ENCODE results near the gene CST4. TPM values are rescaled to one million over a fixed set of nuclear protein-coding genes. Genes with fewer than 3 reads are reported as not detected.
"Not testable (repeated sequence)": the region's sequence is repeated elsewhere in the genome, so short reads cannot be mapped to it uniquely, and the experiment has no call there.

Gene CST4
- polyA plus RNA-seq, 2 donors: not detected

GRCh38 chr20:23666698-23667097 is 22.1 kb downstream of the CST4 start:
- H3K4me1 ChIP-seq (ENCODE audit: control insufficient read depth in 2 of 2, insufficient read depth in 2 of 2, low read length in 1 of 2): peaks cover 0 to 2% of the 10 kb centered on the region in 2 donors
- H3K36me3 ChIP-seq (ENCODE audit: control insufficient read depth in 2 of 2, insufficient read depth in 2 of 2, low read length in 1 of 2): no peaks in the 10 kb centered on the region
- H3K27ac ChIP-seq (ENCODE audit: low read depth in 2 of 2, low read length in 1 of 2): no peak overlapping the region
- no peaks in the 10 kb centered on the region for H3K27me3 ChIP-seq (ENCODE audit: control insufficient read depth in 1 of 2, insufficient read depth in 2 of 2, low read length in 2 of 2)
- H3K9me3 ChIP-seq (ENCODE audit: control insufficient read depth in 2 of 2, insufficient read depth in 1 of 2, low read depth in 1 of 2, low read length in 1 of 2): peaks cover 0 to 2% of the 10 kb centered on the region in 2 donors
- no peak overlapping the region for H3K4me3 ChIP-seq (ENCODE audit: low read depth in 1 of 2, low read length in 2 of 2)
- WGBS, 2 donors: 61 to 65% methylated on average over 3 of the region's 3 CpGs

GRCh38 chr20:23666189-23666588 is 22.6 kb downstream of the CST4 start:
- Histone ChIP-seq H3K9me3 (ENCODE audit: control insufficient read depth in 2 of 2, insufficient read depth in 1 of 2, low read depth in 1 of 2, low read length in 1 of 2) (peaks cover 0 to 2% of the 10 kb centered on the region in 2 donors), H3K27ac (ENCODE audit: low read depth in 2 of 2, low read length in 1 of 2) (no peak overlapping the region), H3K4me1 (ENCODE audit: control insufficient read depth in 2 of 2, insufficient read depth in 2 of 2, low read length in 1 of 2) (peaks cover 0 to 2% of the 10 kb centered on the region in 2 donors), H3K27me3 (ENCODE audit: control insufficient read depth in 1 of 2, insufficient read depth in 2 of 2, low read length in 2 of 2) (no peaks in the 10 kb centered on the region), H3K4me3 (ENCODE audit: low read depth in 1 of 2, low read length in 2 of 2) (no peak overlapping the region), H3K36me3 (ENCODE audit: control insufficient read depth in 2 of 2, insufficient read depth in 2 of 2, low read length in 1 of 2) (no peaks in the 10 kb centered on the region)
- 88 to 94% methylated on average over 4 of the region's 4 CpGs for WGBS, 2 donors

GRCh38 chr20:23664954-23665353 is 23.9 kb downstream of the CST4 start:
- no peak overlapping the region for H3K27ac ChIP-seq (ENCODE audit: low read depth in 2 of 2, low read length in 1 of 2)
- H3K9me3 ChIP-seq (ENCODE audit: control insufficient read depth in 2 of 2, insufficient read depth in 1 of 2, low read depth in 1 of 2, low read length in 1 of 2): peaks cover 0 to 2% of the 10 kb centered on the region in 2 donors
- H3K36me3 ChIP-seq (ENCODE audit: control insufficient read depth in 2 of 2, insufficient read depth in 2 of 2, low read length in 1 of 2): no peaks in the 10 kb centered on the region
- H3K4me1 ChIP-seq (ENCODE audit: control insufficient read depth in 2 of 2, insufficient read depth in 2 of 2, low read length in 1 of 2): peaks cover 0 to 2% of the 10 kb centered on the region in 2 donors
- 94 to 95% methylated on average over 3 of the region's 3 CpGs for WGBS, 2 donors
- H3K4me3 ChIP-seq (ENCODE audit: low read depth in 1 of 2, low read length in 2 of 2): no peak overlapping the region
- H3K27me3 ChIP-seq (ENCODE audit: control insufficient read depth in 1 of 2, insufficient read depth in 2 of 2, low read length in 2 of 2): no peaks in the 10 kb centered on the region

- not testable (repeated sequence) for H3K27ac ChIP-seq (ENCODE audit: low read depth in 2 of 2, low read length in 1 of 2); H3K9me3 ChIP-seq (ENCODE audit: control insufficient read depth in 2 of 2, insufficient read depth in 1 of 2, low read depth in 1 of 2, low read length in 1 of 2); H3K36me3 ChIP-seq (ENCODE audit: control insufficient read depth in 2 of 2, insufficient read depth in 2 of 2, low read length in 1 of 2); H3K4me1 ChIP-seq (ENCODE audit: control insufficient read depth in 2 of 2, insufficient read depth in 2 of 2, low read length in 1 of 2); H3K4me3 ChIP-seq (ENCODE audit: low read depth in 1 of 2, low read length in 2 of 2); H3K27me3 ChIP-seq (ENCODE audit: control insufficient read depth in 1 of 2, insufficient read depth in 2 of 2, low read length in 2 of 2)
- WGBS, 2 donors: 74% methylated on average over 4 of the region's 4 CpGs
Observed at GRCh38 chr20:23664046-23664445, 24.8 kb downstream of the CST4 start.

- Histone ChIP-seq H3K27ac (ENCODE audit: low read depth in 2 of 2, low read length in 1 of 2) (no peak overlapping the region), H3K4me3 (ENCODE audit: low read depth in 1 of 2, low read length in 2 of 2) (no peak overlapping the region), H3K36me3 (ENCODE audit: control insufficient read depth in 2 of 2, insufficient read depth in 2 of 2, low read length in 1 of 2) (no peaks in the 10 kb centered on the region), H3K9me3 (ENCODE audit: control insufficient read depth in 2 of 2, insufficient read depth in 1 of 2, low read depth in 1 of 2, low read length in 1 of 2) (no peaks in the 10 kb centered on the region), H3K4me1 (ENCODE audit: control insufficient read depth in 2 of 2, insufficient read depth in 2 of 2, low read length in 1 of 2) (peaks cover 0 to 2% of the 10 kb centered on the region in 2 donors), H3K27me3 (ENCODE audit: control insufficient read depth in 1 of 2, insufficient read depth in 2 of 2, low read length in 2 of 2) (no peaks in the 10 kb centered on the region)
- 70 to 73% methylated on average over 6 of the region's 6 CpGs for WGBS, 2 donors
Observed at GRCh38 chr20:23663180-23663579, 25.7 kb downstream of the CST4 start.

- no peaks in the 10 kb centered on the region for H3K9me3 ChIP-seq (ENCODE audit: control insufficient read depth in 2 of 2, insufficient read depth in 1 of 2, low read depth in 1 of 2, low read length in 1 of 2)
- no peak overlapping the region for H3K27ac ChIP-seq (ENCODE audit: low read depth in 2 of 2, low read length in 1 of 2)
- H3K4me1 ChIP-seq (ENCODE audit: control insufficient read depth in 2 of 2, insufficient read depth in 2 of 2, low read length in 1 of 2): peaks cover 0 to 2% of the 10 kb centered on the region in 2 donors
- H3K36me3 ChIP-seq (ENCODE audit: control insufficient read depth in 2 of 2, insufficient read depth in 2 of 2, low read length in 1 of 2): no peaks in the 10 kb centered on the region
- 89 to 91% methylated on average over 9 of the region's 9 CpGs for WGBS, 2 donors
- no peak overlapping the region for H3K4me3 ChIP-seq (ENCODE audit: low read depth in 1 of 2, low read length in 2 of 2)
- H3K27me3 ChIP-seq (ENCODE audit: control insufficient read depth in 1 of 2, insufficient read depth in 2 of 2, low read length in 2 of 2): no peaks in the 10 kb centered on the region
Observed at GRCh38 chr20:23662276-23662870, 26.5 kb downstream of the CST4 start.

GRCh38 chr20:23661002-23661429 is 27.8 kb downstream of the CST4 start:
- H3K27me3 ChIP-seq (ENCODE audit: control insufficient read depth in 1 of 2, insufficient read depth in 2 of 2, low read length in 2 of 2): no peaks in the 10 kb centered on the region
- no peak overlapping the region for H3K27ac ChIP-seq (ENCODE audit: low read depth in 2 of 2, low read length in 1 of 2)
- no peaks in the 10 kb centered on the region for H3K36me3 ChIP-seq (ENCODE audit: control insufficient read depth in 2 of 2, insufficient read depth in 2 of 2, low read length in 1 of 2)
- 84 to 91% methylated on average over 6 of the region's 6 CpGs for WGBS, 2 donors
- no peaks in the 10 kb centered on the region for H3K9me3 ChIP-seq (ENCODE audit: control insufficient read depth in 2 of 2, insufficient read depth in 1 of 2, low read depth in 1 of 2, low read length in 1 of 2)
- H3K4me3 ChIP-seq (ENCODE audit: low read depth in 1 of 2, low read length in 2 of 2): no peak overlapping the region
- peaks cover 0 to 2% of the 10 kb centered on the region in 2 donors for H3K4me1 ChIP-seq (ENCODE audit: control insufficient read depth in 2 of 2, insufficient read depth in 2 of 2, low read length in 1 of 2)

- Histone ChIP-seq H3K27ac (ENCODE audit: low read depth in 2 of 2, low read length in 1 of 2) (no peak overlapping the region), H3K4me3 (ENCODE audit: low read depth in 1 of 2, low read length in 2 of 2) (no peak overlapping the region), H3K27me3 (ENCODE audit: control insufficient read depth in 1 of 2, insufficient read depth in 2 of 2, low read length in 2 of 2) (no peaks in the 10 kb centered on the region), H3K9me3 (ENCODE audit: control insufficient read depth in 2 of 2, insufficient read depth in 1 of 2, low read depth in 1 of 2, low read length in 1 of 2) (no peaks in the 10 kb centered on the region), H3K4me1 (ENCODE audit: control insufficient read depth in 2 of 2, insufficient read depth in 2 of 2, low read length in 1 of 2) (peaks cover 0 to 4% of the 10 kb centered on the region in 2 donors), H3K36me3 (ENCODE audit: control insufficient read depth in 2 of 2, insufficient read depth in 2 of 2, low read length in 1 of 2) (no peaks in the 10 kb centered on the region)
- 53 to 58% methylated on average over 8 of the region's 8 CpGs for WGBS, 2 donors
Observed at GRCh38 chr20:23659989-23660837, 28.6 kb downstream of the CST4 start.

GRCh38 chr20:23659610-23659988 is 29.2 kb downstream of the CST4 start:
- H3K27ac ChIP-seq (ENCODE audit: low read depth in 2 of 2, low read length in 1 of 2): not testable (repeated sequence)

More at GRCh38 chr20:23659610-23659988, 29.2 kb downstream of the CST4 start:
- not testable (repeated sequence) for H3K9me3 ChIP-seq (ENCODE audit: control insufficient read depth in 2 of 2, insufficient read depth in 1 of 2, low read depth in 1 of 2, low read length in 1 of 2); H3K27me3 ChIP-seq (ENCODE audit: control insufficient read depth in 1 of 2, insufficient read depth in 2 of 2, low read length in 2 of 2); H3K36me3 ChIP-seq (ENCODE audit: control insufficient read depth in 2 of 2, insufficient read depth in 2 of 2, low read length in 1 of 2); H3K4me1 ChIP-seq (ENCODE audit: control insufficient read depth in 2 of 2, insufficient read depth in 2 of 2, low read length in 1 of 2); H3K4me3 ChIP-seq (ENCODE audit: low read depth in 1 of 2, low read length in 2 of 2)
- WGBS, 2 donors: 62 to 78% methylated on average over 2 of the region's 2 CpGs
